Testis (tissue), 2 donors: ENCODE data around the gene TMEM269.

Experiments
- POLR2A ChIP-seq: fragments of 450-650 bp; IDR thresholded peaks from one replicate; pipeline ENCODE4 v1.6.1; 2017; ENCODE audit warnings: antibody characterized with exemption, mild to moderate bottlenecking, moderate library complexity
- TF ChIP-seq, protein P1 (sequence below), 3 experiments: fragments of 450-650 bp in 2 of 3; fragments of 200-600 bp in 1 of 3; sonication (generic) in 1 of 3; IDR thresholded peaks; one replicate each; pipeline ENCODE4 v1.5.1; 2016 to 2019; ENCODE audit warnings: antibody characterized with exemption in 3 of 3, mild to moderate bottlenecking in 2 of 3, moderate library complexity in 1 of 3

DNA sequence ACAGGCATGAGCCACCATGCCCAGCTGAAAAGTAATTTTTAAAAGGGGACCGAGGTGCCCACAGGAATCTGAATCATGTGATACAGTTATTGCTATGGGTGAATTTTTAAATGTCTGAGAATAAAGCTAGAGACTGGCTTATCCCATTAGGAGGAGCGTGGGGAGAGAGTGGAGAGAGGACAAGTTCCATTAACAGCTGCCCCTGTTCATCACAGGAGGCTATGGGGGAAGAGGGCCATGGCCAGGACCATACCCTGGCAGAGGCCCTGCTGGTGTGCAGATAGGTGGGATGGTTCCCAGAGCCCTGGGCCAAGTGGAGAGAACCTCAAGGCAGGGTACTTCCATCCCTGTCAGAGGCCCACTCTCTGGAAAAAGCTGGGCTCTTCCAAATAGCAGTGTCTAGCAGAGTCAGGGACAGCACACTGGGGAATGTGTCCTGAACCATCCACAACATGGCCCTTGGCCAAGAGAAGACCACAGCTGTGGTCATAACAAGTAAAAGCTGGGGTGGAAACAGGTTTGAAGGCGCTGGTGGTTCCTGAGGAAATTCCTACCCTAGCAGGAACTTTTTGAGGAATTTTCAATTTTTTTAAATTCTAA lies 48.0 kb downstream of the TMEM269 start:
- TF ChIP-seq POLR2A = no peak
- TF ChIP-seq, protein P1, sequence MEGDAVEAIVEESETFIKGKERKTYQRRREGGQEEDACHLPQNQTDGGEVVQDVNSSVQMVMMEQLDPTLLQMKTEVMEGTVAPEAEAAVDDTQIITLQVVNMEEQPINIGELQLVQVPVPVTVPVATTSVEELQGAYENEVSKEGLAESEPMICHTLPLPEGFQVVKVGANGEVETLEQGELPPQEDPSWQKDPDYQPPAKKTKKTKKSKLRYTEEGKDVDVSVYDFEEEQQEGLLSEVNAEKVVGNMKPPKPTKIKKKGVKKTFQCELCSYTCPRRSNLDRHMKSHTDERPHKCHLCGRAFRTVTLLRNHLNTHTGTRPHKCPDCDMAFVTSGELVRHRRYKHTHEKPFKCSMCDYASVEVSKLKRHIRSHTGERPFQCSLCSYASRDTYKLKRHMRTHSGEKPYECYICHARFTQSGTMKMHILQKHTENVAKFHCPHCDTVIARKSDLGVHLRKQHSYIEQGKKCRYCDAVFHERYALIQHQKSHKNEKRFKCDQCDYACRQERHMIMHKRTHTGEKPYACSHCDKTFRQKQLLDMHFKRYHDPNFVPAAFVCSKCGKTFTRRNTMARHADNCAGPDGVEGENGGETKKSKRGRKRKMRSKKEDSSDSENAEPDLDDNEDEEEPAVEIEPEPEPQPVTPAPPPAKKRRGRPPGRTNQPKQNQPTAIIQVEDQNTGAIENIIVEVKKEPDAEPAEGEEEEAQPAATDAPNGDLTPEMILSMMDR (IDR thresholded peaks at IDR 0.05) = no peak
